ENCODE data around the gene METTL27. TPM values are rescaled to one million over a fixed set of nuclear protein-coding genes. Genes with fewer than 3 reads are reported as not detected.
"Not testable (repeated sequence)": the region's sequence is repeated elsewhere in the genome, so short reads cannot be mapped to it uniquely, and the experiment has no call there.

Gene METTL27
- total RNA-seq, 5 donors from 2014 or later (not counting 1 experiment from before 2014, with no cell fraction given): 0.45 to 7.2 (median 1.8) TPM

- Histone ChIP-seq H3K4me3 (ENCODE audit: control insufficient read depth in 1 of 2, extremely low read depth in 1 of 2, low read length in 1 of 2) (no peak overlapping the region), H3K4me1 (ENCODE audit: control insufficient read depth in 1 of 2, extremely low read depth in 1 of 2, insufficient read depth in 2 of 2, low read length in 2 of 2) (peaks cover 0 to 21% of the 10 kb centered on the region in 2 experiments), H3K27me3 (replicated peaks in 1 of 2; ENCODE audit: control insufficient read depth in 2 of 2, extremely low read depth in 1 of 2, insufficient read depth in 2 of 2, low read length in 1 of 2) (peaks cover 0 to 10% of the 10 kb centered on the region in 2 experiments), H3K27ac (ENCODE audit: low read length) (no peak overlapping the region), H3K36me3 (ENCODE audit: control insufficient read depth in 2 of 2, extremely low read depth in 1 of 2, insufficient read depth in 1 of 2, low read length in 1 of 2) (no peaks in the 10 kb centered on the region), H3K9me3 (no peaks in the 10 kb centered on the region)
- H3K4me3 Mint-ChIP-seq: peak overlapping the region in 2 of 3 donors; percentile 9 to 81
- H3K27ac Mint-ChIP-seq: no peak overlapping the region
- no peaks in the 10 kb centered on the region for H3K9me3 Mint-ChIP-seq
- POLR2A ChIA-PET: no interaction called here
- H3K4me1 Mint-ChIP-seq: peaks cover 7 to 14% (median 11%) of the 10 kb centered on the region in 3 donors
- WGBS (ENCODE audit: insufficient coverage): 90% methylated on average over 13 of the region's 16 CpGs
- no peaks in the 10 kb centered on the region for H3K36me3 Mint-ChIP-seq
- no peak for DNase-seq
- no peak for ATAC-seq (replicated peaks in 1 of 4)
- CTCF ChIA-PET: no interaction called here
- no peaks in the 10 kb centered on the region for H3K27me3 Mint-ChIP-seq
Observed at GRCh38 chr7:73840715-73841379, 1.5 kb downstream of the METTL27 start.

DNA sequence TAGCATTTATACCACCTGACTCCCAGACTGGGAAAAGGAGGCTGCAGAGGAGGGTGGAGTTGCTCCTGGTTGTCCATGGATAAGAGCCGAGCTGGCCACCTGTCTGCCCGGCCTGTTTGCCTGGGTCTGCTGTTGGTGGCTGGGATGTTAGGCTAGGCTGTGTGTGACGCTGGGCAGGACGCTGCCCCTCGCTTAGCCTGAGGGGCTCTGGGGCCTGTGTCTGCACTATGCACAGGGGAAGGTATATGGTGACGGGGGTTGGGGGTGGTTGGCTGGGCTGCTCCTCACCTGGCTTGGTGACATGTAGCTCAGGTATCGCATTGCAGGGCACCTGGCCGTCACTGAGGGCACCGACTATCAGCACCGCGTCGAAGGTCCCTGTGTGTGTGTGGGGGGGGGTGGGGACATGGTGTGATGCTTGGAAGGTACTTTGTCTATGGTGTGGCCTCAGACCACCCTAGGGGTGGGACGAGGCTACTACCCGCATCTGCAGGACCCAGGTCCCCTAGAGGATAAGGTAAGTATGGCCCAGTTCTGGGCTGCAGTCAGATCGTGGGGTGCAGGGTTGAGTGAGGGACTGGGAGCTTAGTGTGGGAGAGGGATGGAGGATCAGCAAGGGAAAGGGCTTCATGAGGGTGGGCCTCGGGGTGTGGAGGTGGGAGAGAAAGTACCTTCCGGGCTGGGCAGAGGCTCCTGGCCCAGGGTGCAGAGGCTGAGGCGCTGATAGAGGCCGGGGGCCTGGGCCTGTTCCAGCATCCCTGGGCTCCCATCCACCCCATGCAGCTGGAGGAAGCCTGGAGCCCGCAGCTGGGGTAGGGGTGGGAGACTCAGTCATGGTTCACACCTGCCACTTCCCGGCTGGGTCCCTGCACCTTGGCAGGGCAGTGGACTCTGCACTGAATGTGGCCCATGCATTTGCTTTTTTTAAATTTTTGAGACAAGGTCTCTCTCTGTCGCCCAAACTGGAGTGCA is 2.3 kb downstream of the METTL27 start:
- ChIA-PET POLR2A (no interaction called here), CTCF (no interaction called here)
- Mint-ChIP-seq H3K27ac (no peak overlapping the region), H3K27me3 (no peaks in the 10 kb centered on the region), H3K36me3 (no peaks in the 10 kb centered on the region), H3K4me3 (peak overlapping the region in 2 of 3 donors; percentile 20 to 45), H3K9me3 (no peaks in the 10 kb centered on the region), H3K4me1 (peaks cover 7 to 12% (median 11%) of the 10 kb centered on the region in 3 donors)
- WGBS (ENCODE audit: insufficient coverage): 90% methylated on average over 19 of the region's 22 CpGs
- no peak overlapping the region for H3K27ac ChIP-seq (ENCODE audit: low read length)
- no peaks in the 10 kb centered on the region for H3K9me3 ChIP-seq
- no peak overlapping the region for H3K4me3 ChIP-seq (ENCODE audit: control insufficient read depth in 1 of 2, extremely low read depth in 1 of 2, low read length in 1 of 2)
- DNase-seq (no peak), ATAC-seq (replicated peaks in 1 of 4) (no peak)
- no peaks in the 10 kb centered on the region for H3K36me3 ChIP-seq (ENCODE audit: control insufficient read depth in 2 of 2, extremely low read depth in 1 of 2, insufficient read depth in 1 of 2, low read length in 1 of 2)
- H3K4me1 ChIP-seq (ENCODE audit: control insufficient read depth in 1 of 2, extremely low read depth in 1 of 2, insufficient read depth in 2 of 2, low read length in 2 of 2): peaks cover 0 to 21% of the 10 kb centered on the region in 2 experiments
- peaks cover 0 to 10% of the 10 kb centered on the region in 2 experiments for H3K27me3 ChIP-seq (replicated peaks in 1 of 2; ENCODE audit: control insufficient read depth in 2 of 2, extremely low read depth in 1 of 2, insufficient read depth in 2 of 2, low read length in 1 of 2)

- Histone ChIP-seq H3K27ac (ENCODE audit: low read length) (no peak overlapping the region), H3K9me3 (no peaks in the 10 kb centered on the region), H3K36me3 (ENCODE audit: control insufficient read depth in 2 of 2, extremely low read depth in 1 of 2, insufficient read depth in 1 of 2, low read length in 1 of 2) (no peaks in the 10 kb centered on the region), H3K27me3 (replicated peaks in 1 of 2; ENCODE audit: control insufficient read depth in 2 of 2, extremely low read depth in 1 of 2, insufficient read depth in 2 of 2, low read length in 1 of 2) (peaks cover 0 to 10% of the 10 kb centered on the region in 2 experiments), H3K4me3 (ENCODE audit: control insufficient read depth in 1 of 2, extremely low read depth in 1 of 2, low read length in 1 of 2) (no peak overlapping the region), H3K4me1 (ENCODE audit: control insufficient read depth in 1 of 2, extremely low read depth in 1 of 2, insufficient read depth in 2 of 2, low read length in 2 of 2) (peaks cover 0 to 21% of the 10 kb centered on the region in 2 experiments)
- Mint-ChIP-seq H3K4me1 (peaks cover 7 to 10% (median 9%) of the 10 kb centered on the region in 3 donors), H3K4me3 (peak overlapping the region in 1 of 3 donors; percentile 20), H3K27ac (no peak overlapping the region), H3K27me3 (no peaks in the 10 kb centered on the region), H3K36me3 (no peaks in the 10 kb centered on the region), H3K9me3 (no peaks in the 10 kb centered on the region)
- ATAC-seq (replicated peaks in 1 of 4) (no peak), DNase-seq (no peak)
- ChIA-PET POLR2A (interaction anchor here in 1 of 2 donors (0.6 kb wide), 1 partner anchor 12 kb away, joined by 3 read pairs; no protein-coding TSS in a partner anchor), CTCF (no interaction called here)
- WGBS (ENCODE audit: insufficient coverage): 100% methylated on average over 1 of the region's 7 CpGs
Observed at GRCh38 chr7:73839290-73839689, 3.0 kb downstream of the METTL27 start.

DNA sequence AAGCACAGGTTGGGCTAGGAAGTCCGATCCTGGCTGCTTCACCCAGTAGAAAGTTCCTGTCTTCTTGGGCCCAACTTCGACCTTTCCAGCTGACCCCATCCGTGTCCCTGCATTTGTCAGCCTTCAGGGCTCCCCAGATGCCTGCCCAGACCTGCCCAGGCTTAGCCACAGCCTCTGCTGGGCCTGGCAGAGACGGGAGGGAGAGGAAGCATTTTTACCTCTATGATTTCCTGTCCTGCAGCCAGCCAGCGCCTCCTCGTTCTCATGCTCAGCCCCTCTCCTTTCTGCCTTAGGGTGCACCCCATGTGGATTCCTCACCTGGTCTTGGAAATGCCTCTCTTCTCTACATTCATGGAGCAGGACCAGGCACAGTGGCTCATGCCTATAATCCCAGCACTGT is 3.7 kb downstream of the METTL27 start:
- H3K4me3 ChIP-seq (ENCODE audit: control insufficient read depth in 1 of 2, extremely low read depth in 1 of 2, low read length in 1 of 2): no peak overlapping the region
- no peaks in the 10 kb centered on the region for H3K9me3 ChIP-seq
- H3K4me1 Mint-ChIP-seq: peaks cover 2 to 4% (median 3%) of the 10 kb centered on the region in 3 donors
- CTCF ChIA-PET: no interaction called here
- no peak overlapping the region for H3K27ac Mint-ChIP-seq
- DNase-seq (no peak), ATAC-seq (replicated peaks in 1 of 4) (no peak)
- H3K4me3 Mint-ChIP-seq: no peak overlapping the region
- no peaks in the 10 kb centered on the region for H3K36me3 Mint-ChIP-seq
- no peaks in the 10 kb centered on the region for H3K9me3 Mint-ChIP-seq
- peaks cover 0 to 10% of the 10 kb centered on the region in 2 experiments for H3K27me3 ChIP-seq (replicated peaks in 1 of 2; ENCODE audit: control insufficient read depth in 2 of 2, extremely low read depth in 1 of 2, insufficient read depth in 2 of 2, low read length in 1 of 2)
- no peaks in the 10 kb centered on the region for H3K36me3 ChIP-seq (ENCODE audit: control insufficient read depth in 2 of 2, extremely low read depth in 1 of 2, insufficient read depth in 1 of 2, low read length in 1 of 2)
- no peaks in the 10 kb centered on the region for H3K27me3 Mint-ChIP-seq
- H3K4me1 ChIP-seq (ENCODE audit: control insufficient read depth in 1 of 2, extremely low read depth in 1 of 2, insufficient read depth in 2 of 2, low read length in 2 of 2): peaks cover 0 to 15% of the 10 kb centered on the region in 2 experiments
- POLR2A ChIA-PET: interaction anchor here in 1 of 2 donors (0.6 kb wide), 1 partner anchor 11 kb away, joined by 3 read pairs; no protein-coding TSS in a partner anchor
- H3K27ac ChIP-seq (ENCODE audit: low read length): no peak overlapping the region
- 30% methylated on average over 5 of the region's 6 CpGs for WGBS (ENCODE audit: insufficient coverage)

- H3K4me3 ChIP-seq (ENCODE audit: control insufficient read depth in 1 of 2, extremely low read depth in 1 of 2, low read length in 1 of 2); H3K4me3 Mint-ChIP-seq; H3K4me1 ChIP-seq (ENCODE audit: control insufficient read depth in 1 of 2, extremely low read depth in 1 of 2, insufficient read depth in 2 of 2, low read length in 2 of 2); H3K9me3 Mint-ChIP-seq; H3K36me3 Mint-ChIP-seq; DNase-seq; POLR2A ChIA-PET; ATAC-seq (replicated peaks in 1 of 4); H3K27ac Mint-ChIP-seq; H3K9me3 ChIP-seq; H3K27ac ChIP-seq (ENCODE audit: low read length); H3K4me1 Mint-ChIP-seq; H3K36me3 ChIP-seq (ENCODE audit: control insufficient read depth in 2 of 2, extremely low read depth in 1 of 2, insufficient read depth in 1 of 2, low read length in 1 of 2); H3K27me3 Mint-ChIP-seq: not testable (repeated sequence)
- H3K27me3 ChIP-seq (replicated peaks in 1 of 2; ENCODE audit: control insufficient read depth in 2 of 2, extremely low read depth in 1 of 2, insufficient read depth in 2 of 2, low read length in 1 of 2): peaks cover 0 to 12% of the 10 kb centered on the region in 2 experiments
- CTCF ChIA-PET: interaction anchor here in 1 of 2 donors (0.5 kb wide), 1 partner anchor 937 kb away, joined by 5 read pairs; no protein-coding TSS in a partner anchor
Observed at GRCh38 chr7:73837167-73837566, 5.1 kb downstream of the METTL27 start.

DNA sequence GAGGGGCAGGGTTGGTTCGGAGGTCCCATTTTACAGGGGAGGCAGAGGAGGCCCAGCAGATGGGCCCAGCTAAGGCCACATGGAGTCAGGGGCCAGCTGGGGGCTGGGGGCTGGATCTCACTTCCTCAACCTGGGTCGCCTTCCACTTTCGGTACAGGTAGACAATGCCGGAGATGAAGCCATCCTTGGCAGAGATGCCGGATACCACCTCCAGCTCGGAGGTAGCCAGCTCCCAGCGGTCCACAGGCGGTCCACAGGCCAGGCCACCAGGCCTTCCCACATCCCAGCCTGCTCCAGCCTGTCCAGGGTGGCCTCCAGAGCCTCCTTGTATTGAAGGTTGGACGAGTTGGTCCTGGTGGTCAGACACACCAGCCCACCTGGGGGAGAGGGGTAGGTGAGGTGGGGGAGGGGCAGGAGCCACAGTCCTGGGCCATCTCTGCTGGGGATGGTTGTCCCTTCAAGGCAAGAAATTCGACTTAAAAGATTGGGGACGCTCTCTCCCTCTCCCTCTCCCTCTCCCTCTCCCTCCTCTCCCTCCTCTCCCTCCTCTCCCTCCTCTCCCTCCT is 7.6 kb downstream of the METTL27 start:
- no peaks in the 10 kb centered on the region for H3K4me1 ChIP-seq (ENCODE audit: control insufficient read depth in 1 of 2, extremely low read depth in 1 of 2, insufficient read depth in 2 of 2, low read length in 2 of 2)
- ChIA-PET CTCF (interaction anchor here in 1 of 2 donors (0.6 kb wide), 1 partner anchor 1010 kb away, joined by 6 read pairs; no protein-coding TSS in a partner anchor), POLR2A (no interaction called here)
- no peaks in the 10 kb centered on the region for H3K36me3 ChIP-seq (ENCODE audit: control insufficient read depth in 2 of 2, extremely low read depth in 1 of 2, insufficient read depth in 1 of 2, low read length in 1 of 2)
- H3K36me3 Mint-ChIP-seq: no peaks in the 10 kb centered on the region
- no peak overlapping the region for H3K27ac ChIP-seq (ENCODE audit: low read length)
- H3K4me3 ChIP-seq (ENCODE audit: control insufficient read depth in 1 of 2, extremely low read depth in 1 of 2, low read length in 1 of 2): no peak overlapping the region
- H3K4me3 Mint-ChIP-seq: no peak overlapping the region
- 96% methylated on average over 9 of the region's 11 CpGs for WGBS (ENCODE audit: insufficient coverage)
- no peaks in the 10 kb centered on the region for H3K27me3 Mint-ChIP-seq
- peaks cover 0 to 26% of the 10 kb centered on the region in 2 experiments for H3K27me3 ChIP-seq (replicated peaks in 1 of 2; ENCODE audit: control insufficient read depth in 2 of 2, extremely low read depth in 1 of 2, insufficient read depth in 2 of 2, low read length in 1 of 2)
- H3K27ac Mint-ChIP-seq: no peak overlapping the region
- ATAC-seq (replicated peaks in 1 of 4) (no peak), DNase-seq (no peak)
- no peaks in the 10 kb centered on the region for H3K9me3 Mint-ChIP-seq
- no peaks in the 10 kb centered on the region for H3K9me3 ChIP-seq
- H3K4me1 Mint-ChIP-seq: peaks cover 0 to 2% (median 1%) of the 10 kb centered on the region in 3 donors

Data from T-cell (primary cell).